NOMO-1 treated with DMSO at 0.1 percent for 48 hours (cell line): Measurements from ENCODE around the gene POU3F1.
"Not testable (repeated sequence)": the region's sequence is repeated elsewhere in the genome, so short reads cannot be mapped to it uniquely, and the experiment has no call there.

Experiments
- DNase-seq: peaks from one replicate; lab custom pipeline; 2025; ENCODE audit not compliant: unreplicated experiment; lab: John Stamatoyannopoulos, UW

POU3F1 gene

DNA sequence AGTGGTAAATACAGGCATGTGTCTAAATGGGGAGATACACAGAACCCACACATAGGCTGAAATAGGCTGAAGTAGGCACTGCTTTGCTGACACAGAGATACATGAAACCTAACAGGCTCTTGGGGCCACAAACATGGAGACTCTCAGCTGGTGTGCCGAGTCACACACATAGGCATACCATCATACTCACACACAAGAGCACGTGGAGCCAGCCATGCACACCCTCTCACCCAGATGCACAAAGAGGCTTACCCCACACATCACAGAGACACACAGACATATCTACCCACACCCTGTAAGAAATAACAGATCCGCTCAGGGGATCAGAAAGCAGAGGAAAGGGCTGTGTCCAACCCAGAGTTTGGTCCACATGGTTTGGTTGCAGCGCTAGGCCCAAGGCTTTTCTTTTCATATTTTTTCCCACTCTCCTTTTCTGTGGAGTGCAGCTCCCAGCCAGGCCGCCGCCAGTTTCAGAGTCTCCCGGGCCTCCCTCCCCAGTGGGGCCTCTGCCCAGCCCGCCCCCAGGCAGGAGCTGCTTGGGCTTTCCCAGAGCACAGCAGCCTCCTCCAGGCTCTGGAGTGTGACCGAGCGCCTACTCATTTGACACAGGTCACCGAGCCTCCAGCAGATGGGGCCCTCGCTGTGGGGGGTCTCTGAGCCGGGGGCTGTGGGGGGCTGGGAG lies 3.9 kb upstream of the POU3F1 start:
- DNase-seq, result no peak

- DNase-seq, result no peak
Observed at GRCh38 chr1:38047603-38048141, 1.1 kb upstream of the POU3F1 start.

- DNase-seq, result peak; percentile 60
Observed at GRCh38 chr1:38046884-38047602, 450 bp upstream of the POU3F1 start.

GRCh38 chr1:38045401-38046332 lies 926 bp downstream of the POU3F1 start:
- no peak for DNase-seq

GRCh38 chr1:38044221-38045215 lies 2.1 kb downstream of the POU3F1 start:
- DNase-seq, result no peak

DNA sequence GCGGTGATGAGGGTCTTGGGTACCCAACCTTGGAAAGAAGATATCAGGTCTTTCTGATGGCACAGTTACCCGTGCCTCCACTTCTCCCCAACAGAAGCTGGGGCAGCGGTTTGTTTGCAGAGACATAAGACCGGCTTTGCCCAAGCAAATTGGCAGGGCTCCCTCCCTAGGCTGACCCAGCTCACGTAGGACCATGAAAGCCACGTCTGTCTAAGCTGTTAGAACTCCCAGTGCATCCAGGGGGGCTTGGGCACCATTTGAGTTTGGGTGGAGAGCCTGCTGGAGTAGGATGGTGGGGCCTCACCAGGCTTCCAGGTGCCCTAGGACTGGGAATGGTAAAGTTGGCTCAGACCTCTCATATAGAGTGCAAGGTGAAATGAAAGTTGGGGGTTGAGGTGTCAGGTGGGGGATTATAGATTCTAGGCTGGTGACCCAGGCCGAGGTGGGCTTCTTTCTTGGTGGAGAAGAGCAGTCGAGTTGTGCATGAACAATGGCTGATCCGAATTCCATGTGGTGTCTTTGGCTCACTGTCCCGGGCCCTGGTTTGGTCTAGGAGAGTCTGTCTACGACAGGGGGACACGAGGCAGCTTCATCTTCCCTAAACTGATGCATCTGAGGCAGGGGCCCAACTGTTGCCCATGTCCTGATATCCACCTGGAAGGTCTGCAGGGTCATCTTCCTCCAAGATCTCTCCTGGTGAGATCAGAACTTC lies 3.4 kb downstream of the POU3F1 start:
- no peak for DNase-seq

GRCh38 chr1:38041936-38042834 lies 4.4 kb downstream of the POU3F1 start:
- no peak for DNase-seq

- DNase-seq, result no peak
Observed at GRCh38 chr1:38039331-38040088, 7.1 kb downstream of the POU3F1 start.

DNA sequence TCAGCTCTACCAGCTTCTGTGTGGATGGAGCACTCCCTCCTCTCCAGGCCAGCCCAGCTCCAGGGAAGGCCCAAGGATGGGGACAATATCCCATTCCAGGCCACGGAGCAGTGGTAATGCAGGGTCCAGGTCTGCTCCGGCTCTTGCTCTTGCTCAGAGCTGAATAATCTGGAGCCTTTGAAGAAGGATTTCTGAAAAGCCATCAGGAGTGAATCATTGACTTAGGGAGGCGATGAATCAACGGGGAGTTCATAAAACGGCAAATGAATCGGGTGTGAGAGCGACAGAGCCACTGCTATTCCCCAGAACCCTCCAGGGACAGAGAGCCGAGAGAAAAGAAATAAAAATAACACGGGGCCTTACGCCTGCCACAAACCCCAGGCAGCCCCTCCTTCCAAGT lies 7.7 kb downstream of the POU3F1 start:
- DNase-seq, result no peak

DNA sequence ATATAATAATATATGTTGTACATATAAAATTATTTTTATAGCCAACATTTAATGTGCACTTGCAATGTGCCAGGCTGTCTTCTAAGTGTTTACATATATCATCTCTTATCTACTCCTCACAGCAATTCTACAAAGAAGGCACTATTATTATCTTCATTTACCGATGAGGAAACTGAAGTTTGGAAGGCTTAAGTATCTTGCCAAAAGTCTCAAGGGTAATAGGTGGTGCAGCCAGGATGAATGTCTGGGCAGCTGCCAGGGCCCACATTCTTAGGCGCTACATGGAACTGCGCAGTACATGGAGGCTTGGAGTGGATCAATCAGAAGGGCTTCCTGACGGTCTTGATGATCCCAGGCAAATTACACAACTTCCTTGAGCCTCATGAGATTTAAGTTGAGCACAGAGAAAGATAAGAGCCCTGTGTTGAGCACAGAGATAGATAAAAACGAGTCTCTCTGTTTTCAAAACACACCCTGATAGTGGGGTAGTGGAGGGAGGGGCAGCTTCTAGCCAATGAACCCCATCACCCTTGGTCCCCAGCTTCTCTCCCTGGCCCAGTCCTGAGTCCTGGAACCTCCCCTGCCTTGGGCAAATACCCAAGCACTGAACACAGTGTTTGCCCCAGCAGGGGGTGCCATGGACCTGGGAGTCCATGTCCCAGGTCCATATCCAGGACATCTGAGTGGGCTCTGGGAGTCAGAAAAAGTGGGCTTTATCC lies 9.2 kb downstream of the POU3F1 start:
- no peak for DNase-seq

- DNase-seq, result no peak
Observed at GRCh38 chr1:38034871-38035270, 11.7 kb downstream of the POU3F1 start.

- DNase-seq, result not testable (repeated sequence)
Observed at GRCh38 chr1:38032992-38033391, 13.6 kb downstream of the POU3F1 start.

DNA sequence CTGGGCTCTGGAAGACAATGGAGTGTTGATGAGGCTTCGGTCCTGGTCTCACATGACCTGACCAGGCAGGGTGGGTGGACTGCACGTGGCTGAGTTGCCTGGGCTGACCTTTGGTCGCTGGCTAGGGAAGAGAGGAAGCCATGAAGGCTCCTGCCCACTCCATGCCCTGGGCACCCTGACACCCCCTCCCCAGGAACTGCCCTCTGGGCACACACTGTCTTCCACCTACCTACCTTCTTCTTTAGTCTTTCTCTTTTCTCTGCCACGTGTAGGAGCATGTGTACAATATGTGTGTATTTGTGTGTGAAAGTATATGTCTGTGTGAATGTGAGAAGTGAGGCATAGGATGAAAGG lies 15.1 kb downstream of the POU3F1 start:
- DNase-seq, result no peak

- DNase-seq, result no peak
Observed at GRCh38 chr1:38030596-38031512, 15.7 kb downstream of the POU3F1 start.

GRCh38 chr1:38029685-38030511 lies 16.7 kb downstream of the POU3F1 start:
- DNase-seq, result peak; percentile 71
